Pancreas (tissue), 10 donors: ENCODE measurements around the gene FMNL2. TPM values are rescaled to one million over a fixed set of nuclear protein-coding genes. Genes with fewer than 3 reads are reported as not detected.

Experiments
- ATAC-seq, 4 donors: fragments of 200-7000 bp; cut with Tn5 transposase; one replicate each; pipeline versions ENCODE4 v1.8.0 to v1.9.1; 2020; ENCODE audit warnings: mild to moderate bottlenecking in 4 of 4, moderate library complexity in 4 of 4
- DNase-seq, 6 donors: peaks; one replicate each; pipeline ENCODE4 v3.0.0-alpha.2; 2020
- FAIRE-seq: peaks from 2 replicates; lab custom pipeline; 2012; peaks lifted over from hg19 to GRCh38; lab: Jason Lieb, UNC
- H3K27ac ChIP-seq, 4 donors: fragments of 200-600 bp; sonication (generic); 1 replicate in 3 of 4; 2 replicates in 1 of 4; pipeline versions ENCODE4 v1.5.0 to v1.8.0; 2020
- H3K27me3 ChIP-seq, 4 donors: fragments of 200-600 bp; one replicate each; pipeline ENCODE4 v1.8.0; 2021
- H3K36me3 ChIP-seq, 3 donors: fragments of 200-600 bp; sonication (generic) in 1 of 3; one replicate each; pipeline versions ENCODE4 v1.5.0 to v1.8.0; 2020 to 2021
- H3K4me1 ChIP-seq, 3 donors: fragments of 200-600 bp; one replicate each; pipeline ENCODE4 v1.8.0; 2021
- H3K4me3 ChIP-seq, 4 donors: fragments of 200-600 bp; sonication (generic) in 2 of 4; one replicate each; pipeline versions ENCODE4 v1.5.0 to v1.8.0; 2020 to 2021
- H3K9me3 ChIP-seq, 4 donors: fragments of 200-600 bp; one replicate each; pipeline ENCODE4 v1.8.0; 2021
- CTCF ChIP-seq, 4 donors: fragments of 200-600 bp; sonication (generic) in 3 of 4; IDR thresholded peaks; one replicate each; pipeline versions ENCODE4 v1.5.0 to v1.8.0; 2021; ENCODE audit warnings: antibody characterized with exemption in 4 of 4
- WGBS, 2 donors: extraction: QIAGEN DNeasy Blood & Tissue Kit; methylation state at CpG; one replicate each; pipeline ENCODE4 v1.1.7; 2013; 5-methylcytosine and 5-hydroxymethylcytosine counted together
- intact Hi-C, 3 donors: fragments of 100-400 bp; cut with DNase I; formaldehyde crosslinking; loops; one replicate each; pipeline versions ENCODE4 v1.11.1 to v1.14.2; 2022
- polyA plus RNA-seq, 2 donors: library from polyadenylated mRNA; stranded (reverse); fragments of 200-250 nt; gene quantifications; one replicate each; pipeline ENCODE4 v1.2.3, GENCODE V29; 2013
- total RNA-seq, 6 donors: library from RNA; stranded (reverse); fragmentation: NEBNext Ultra II Directional in 4 of 6; extraction: Animal tissue kit (Norgen Biotek cat#: 25700) in 4 of 6; gene quantifications; one replicate each; pipeline versions ENCODE4 v1.2.1 to v1.2.4, GENCODE V29; 2021 to 2023
- donor health status: healthy with polysubstance abuse.
- donor health status: DM: no; HTN: no; CAD: no; lungs with moderate emphysema.
- donor health status: DM: no; HTN: no; CAD: no.
- donor health status: control.
- donor health status: control.
- donor health status: Bipolar disorder and iron deficiency.
- donor health status: DM: yes; HTN: yes; CAD: no.
- donor health status: DM: no; HTN: no; CAD: no.
- donor health status: DM: no; HTN: no; CAD: no.
- donor health status: DM: yes; HTN: yes; CAD: no.

FMNL2 gene
- total and polyA plus RNA-seq, 8 donors, result 7.5 to 22.3 (median 11.3) TPM

- TF ChIP-seq CTCF (IDR thresholded peaks at IDR 0.05), result no peak
- H3K27ac ChIP-seq, result no peak overlapping the region
- no peak for ATAC-seq
- no peak for FAIRE-seq
- intact Hi-C loops, result no loop called here
- H3K4me1 ChIP-seq, result peaks cover 9 to 23% (median 11%) of the 10 kb centered on the region in 3 donors
- H3K4me3 ChIP-seq, result no peak overlapping the region
- no peaks in the 10 kb centered on the region for H3K36me3 ChIP-seq
- 86 to 89% methylated on average over 6 of the region's 6 CpGs for WGBS, 2 donors
- no peak for DNase-seq
- H3K9me3 ChIP-seq, result no peaks in the 10 kb centered on the region
- H3K27me3 ChIP-seq, result no peaks in the 10 kb centered on the region
Observed at GRCh38 chr2:152477347-152478092, 142.5 kb downstream of the FMNL2 start.

GRCh38 chr2:152479282-152479681, 144.3 kb downstream of the FMNL2 start:
- WGBS, 2 donors, result 93 to 97% methylated on average over 3 of the region's 3 CpGs
- no peaks in the 10 kb centered on the region for H3K36me3 ChIP-seq
- DNase-seq (no peak), ATAC-seq (no peak), FAIRE-seq (no peak)
- H3K27me3 ChIP-seq, result no peaks in the 10 kb centered on the region
- peaks cover 0 to 10% (median 0%) of the 10 kb centered on the region in 3 donors for H3K4me1 ChIP-seq
- no peak overlapping the region for H3K27ac ChIP-seq
- intact Hi-C loops, result no loop called here
- H3K9me3 ChIP-seq, result no peaks in the 10 kb centered on the region
- no peak for TF ChIP-seq CTCF (IDR thresholded peaks at IDR 0.05)
- no peak overlapping the region for H3K4me3 ChIP-seq

GRCh38 chr2:152480821-152481399, 145.9 kb downstream of the FMNL2 start:
- Histone ChIP-seq H3K4me3 (no peak overlapping the region), H3K27me3 (no peaks in the 10 kb centered on the region), H3K4me1 (peaks cover 0 to 12% (median 4%) of the 10 kb centered on the region in 3 donors), H3K27ac (no peak overlapping the region), H3K9me3 (no peaks in the 10 kb centered on the region), H3K36me3 (no peaks in the 10 kb centered on the region)
- TF ChIP-seq CTCF (IDR thresholded peaks at IDR 0.05), result no peak
- ATAC-seq (no peak), FAIRE-seq (no peak), DNase-seq (no peak)
- intact Hi-C loops, result no loop called here
- 93 to 96% methylated on average over 4 of the region's 4 CpGs for WGBS, 2 donors

GRCh38 chr2:152481881-152482583, 147.1 kb downstream of the FMNL2 start:
- no peak for DNase-seq
- ATAC-seq, result peak in 3 of 4 donors; percentile 56 to 76 (median 65)
- intact Hi-C loops, result no loop called here
- Histone ChIP-seq H3K9me3 (no peaks in the 10 kb centered on the region), H3K36me3 (no peaks in the 10 kb centered on the region), H3K27me3 (no peaks in the 10 kb centered on the region), H3K27ac (no peak overlapping the region), H3K4me3 (no peak overlapping the region), H3K4me1 (peaks cover 6 to 23% (median 14%) of the 10 kb centered on the region in 3 donors)
- TF ChIP-seq CTCF (IDR thresholded peaks at IDR 0.05), result no peak
- WGBS, 2 donors, result 82% methylated on average over 5 of the region's 5 CpGs
- no peak for FAIRE-seq
